Type B pancreatic cell (in vitro differentiated cells): ENCODE results near the gene OR2T33. TPM values are rescaled to one million over a fixed set of nuclear protein-coding genes. Genes with fewer than 3 reads are reported as not detected.
"Not testable (repeated sequence)": the region's sequence is repeated elsewhere in the genome, so short reads cannot be mapped to it uniquely, and the experiment has no call there.

Experiments used
- DNase-seq: peaks from one replicate; pipeline ENCODE4 v3.0.0; 2021; ENCODE audit warnings: mixed read lengths; ENCODE audit not compliant: unreplicated experiment; ENCODE audit errors: extremely low spot score
- H3K27ac Mint-ChIP-seq: 2 replicates; pipeline ENCODE4 v1.8.0; 2021; ENCODE audit warnings: mild to moderate bottlenecking, mixed read lengths
- H3K27me3 Mint-ChIP-seq: 2 replicates; pipeline ENCODE4 v1.8.0; 2021; ENCODE audit warnings: mixed read lengths
- H3K36me3 Mint-ChIP-seq: 2 replicates; pipeline ENCODE4 v1.8.0; 2021; ENCODE audit warnings: mixed read lengths
- H3K4me1 Mint-ChIP-seq: one replicate; pipeline ENCODE4 v1.8.0; 2021; ENCODE audit warnings: mixed read lengths; ENCODE audit not compliant: unreplicated experiment
- H3K4me3 Mint-ChIP-seq: 2 replicates; pipeline ENCODE4 v1.8.0; 2021; ENCODE audit warnings: mild to moderate bottlenecking, mixed read lengths
- H3K9me3 Mint-ChIP-seq: 2 replicates; pipeline ENCODE4 v1.8.0; 2021; ENCODE audit warnings: mixed read lengths
- CTCF ChIP-seq: fragments of 200-600 bp; sonication (generic); conservative IDR thresholded peaks from 2 replicates; pipeline ENCODE4 v1.5.0; 2021; ENCODE audit warnings: antibody characterized with exemption, mild to moderate bottlenecking
- total RNA-seq: library from RNA; stranded (reverse); gene quantifications from 2 replicates; pipeline ENCODE4 v1.2.1, GENCODE V29; 2021; ENCODE audit warnings: low replicate concordance

The OR2T33 gene
- total RNA-seq, 1 donor from 2014 or later = not detected

DNA sequence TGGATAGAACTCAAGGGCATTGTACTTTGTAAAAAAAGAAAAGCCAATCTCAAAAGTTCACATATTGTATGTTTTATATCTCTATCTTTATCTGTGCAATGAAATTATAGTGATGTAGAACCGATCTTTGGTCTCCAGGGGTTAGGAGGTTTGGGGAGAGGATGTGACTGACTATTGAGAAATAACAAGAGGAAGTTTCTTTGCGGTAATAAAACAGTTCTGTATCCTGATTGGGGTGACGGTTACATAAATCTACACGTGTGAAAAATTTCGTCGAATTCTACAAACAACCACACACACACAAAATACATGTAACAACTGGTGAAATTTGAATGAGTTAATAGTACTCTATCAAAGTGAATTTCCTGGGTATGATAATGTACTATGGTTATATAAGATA is 10.6 kb upstream of the OR2T33 start:
- peaks cover 8% of the 10 kb centered on the region for H3K9me3 Mint-ChIP-seq
- no peak for DNase-seq
- no peak overlapping the region for H3K27ac Mint-ChIP-seq
- no peak overlapping the region for H3K4me3 Mint-ChIP-seq
- no peaks in the 10 kb centered on the region for H3K27me3 Mint-ChIP-seq
- H3K36me3 Mint-ChIP-seq = no peaks in the 10 kb centered on the region
- H3K4me1 Mint-ChIP-seq = no peaks in the 10 kb centered on the region
- TF ChIP-seq CTCF = no peak

DNA sequence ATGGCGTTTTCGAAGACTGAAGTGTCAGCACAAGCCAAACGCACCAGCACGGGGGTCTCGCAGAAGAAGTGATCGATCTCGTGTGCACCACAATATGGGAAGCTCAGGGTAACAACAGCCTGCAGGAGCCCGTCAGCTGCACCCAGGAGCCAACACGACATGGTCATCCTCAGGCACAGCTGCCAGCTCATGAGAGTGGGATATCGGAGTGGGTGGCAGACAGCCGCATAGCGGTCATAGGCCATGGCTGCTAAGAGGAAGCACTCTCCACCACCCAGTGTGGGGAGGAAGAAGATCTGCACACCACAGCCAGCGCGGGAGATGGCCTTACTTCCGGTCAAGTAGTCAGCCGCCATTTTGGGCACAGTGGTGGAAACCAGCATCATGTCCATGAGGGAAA is 4.6 kb downstream of the OR2T33 start:
- not testable (repeated sequence) for H3K36me3 Mint-ChIP-seq, H3K9me3 Mint-ChIP-seq, H3K27me3 Mint-ChIP-seq, H3K4me3 Mint-ChIP-seq, DNase-seq, H3K4me1 Mint-ChIP-seq, H3K27ac Mint-ChIP-seq

- Mint-ChIP-seq H3K4me3 (no peak overlapping the region), H3K36me3 (no peaks in the 10 kb centered on the region), H3K9me3 (no peaks in the 10 kb centered on the region), H3K4me1 (no peaks in the 10 kb centered on the region), H3K27me3 (no peaks in the 10 kb centered on the region), H3K27ac (no peak overlapping the region)
- no peak for TF ChIP-seq CTCF
- no peak for DNase-seq
These were observed 9.6 kb downstream of the OR2T33 start for GRCh38 chr1:248268178-248268577.

- DNase-seq, H3K4me1 Mint-ChIP-seq, H3K36me3 Mint-ChIP-seq, H3K27ac Mint-ChIP-seq, H3K4me3 Mint-ChIP-seq, H3K27me3 Mint-ChIP-seq: not testable (repeated sequence)
- peaks cover 16% of the 10 kb centered on the region for H3K9me3 Mint-ChIP-seq
These were observed 18.5 kb downstream of the OR2T33 start for GRCh38 chr1:248259309-248259708.

- no peak for DNase-seq
- no peak overlapping the region for H3K27ac Mint-ChIP-seq
- H3K36me3 Mint-ChIP-seq = no peaks in the 10 kb centered on the region
- TF ChIP-seq CTCF = peak; percentile 70
- peaks cover 5% of the 10 kb centered on the region for H3K9me3 Mint-ChIP-seq
- H3K27me3 Mint-ChIP-seq = no peaks in the 10 kb centered on the region
- H3K4me3 Mint-ChIP-seq = no peak overlapping the region
- no peaks in the 10 kb centered on the region for H3K4me1 Mint-ChIP-seq
These were observed 34.6 kb downstream of the OR2T33 start for GRCh38 chr1:248243204-248243603.

DNA sequence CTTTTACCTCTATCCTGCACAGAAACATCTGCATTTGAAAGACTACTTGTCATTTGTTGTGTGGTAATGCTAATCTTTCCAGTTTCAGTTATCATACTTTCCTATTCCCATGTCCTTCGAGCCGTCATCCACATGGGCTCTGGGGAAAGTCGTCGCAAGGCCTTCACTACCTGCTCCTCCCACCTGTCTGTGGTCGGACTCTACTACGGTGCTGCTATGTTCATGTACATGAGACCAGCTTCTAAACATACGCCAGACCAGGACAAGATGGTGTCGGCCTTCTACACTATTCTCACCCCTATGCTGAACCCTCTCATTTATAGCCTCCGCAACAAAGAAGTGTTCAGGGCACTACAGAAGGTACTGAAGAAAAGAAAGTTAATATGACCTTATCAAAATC is 38.3 kb downstream of the OR2T33 start:
- TF ChIP-seq CTCF = no peak
- no peaks in the 10 kb centered on the region for H3K27me3 Mint-ChIP-seq
- peaks cover 9% of the 10 kb centered on the region for H3K9me3 Mint-ChIP-seq
- no peaks in the 10 kb centered on the region for H3K36me3 Mint-ChIP-seq
- no peak overlapping the region for H3K27ac Mint-ChIP-seq
- H3K4me1 Mint-ChIP-seq = no peaks in the 10 kb centered on the region
- no peak for DNase-seq
- no peak overlapping the region for H3K4me3 Mint-ChIP-seq

- TF ChIP-seq CTCF = no peak
- no peak within 1 kb of the TSS for H3K4me3 Mint-ChIP-seq
- no peaks in the 10 kb centered on the region for H3K27me3 Mint-ChIP-seq
- no peaks in the 10 kb centered on the region for H3K36me3 Mint-ChIP-seq
- no peaks in the 10 kb centered on the region for H3K4me1 Mint-ChIP-seq
- DNase-seq = no peak
- H3K9me3 Mint-ChIP-seq = peaks cover 12% of the 10 kb centered on the region
- no peak within 1 kb of the TSS for H3K27ac Mint-ChIP-seq
These were observed 46.7 kb downstream of the OR2T33 start, which contains the start of gene OR2M4 for GRCh38 chr1:248231117-248231516. OR2M4 (plus strand) TSS chr1:248231417; CDS start chr1:248238929, 7,512 bp downstream.
